Vagina (tissue), 2 donors: ENCODE results near the gene PROS1. TPM values are rescaled to one million over a fixed set of nuclear protein-coding genes. Genes with fewer than 3 reads are reported as not detected.
"Not testable (repeated sequence)": the region's sequence is repeated elsewhere in the genome, so short reads cannot be mapped to it uniquely, and the experiment has no call there.

Source experiments
- DNase-seq, 2 donors: peaks; one replicate each; pipeline ENCODE4 v3.0.0-alpha.2; 2017; ENCODE audit errors: extremely low spot score in 2 of 2
- H3K27ac ChIP-seq: fragments of 200-600 bp; sonication (generic); one replicate; pipeline ENCODE4 v1.5.1; 2019
- H3K27me3 ChIP-seq: fragments of 200-600 bp; sonication (generic); one replicate; pipeline ENCODE4 v1.5.1; 2019
- H3K36me3 ChIP-seq, 2 donors: fragments of 200-600 bp; sonication (generic); one replicate each; pipeline ENCODE4 v1.5.1; 2017 to 2019
- H3K4me1 ChIP-seq: fragments of 200-600 bp; sonication (generic); one replicate; pipeline ENCODE4 v1.5.1; 2019
- H3K4me3 ChIP-seq, 2 donors: fragments of 200-600 bp; sonication (generic); 1 replicate in 1 of 2; 2 replicates in 1 of 2; pipeline ENCODE4 v1.5.1; 2016 to 2019
- H3K9me3 ChIP-seq: fragments of 200-600 bp; sonication (generic); one replicate; pipeline ENCODE4 v1.5.1; 2019
- POLR2A ChIP-seq, 2 donors: fragments of 450-650 bp; IDR thresholded peaks; one replicate each; pipeline ENCODE4 v1.6.1; 2017; ENCODE audit warnings: antibody characterized with exemption in 2 of 2, mild to moderate bottlenecking in 2 of 2, moderate library complexity in 2 of 2
- POLR2AphosphoS5 ChIP-seq, 2 donors: sonication (generic); formaldehyde crosslinking; IDR thresholded peaks; one replicate each; pipeline ENCODE4 v1.9.0; 2017; ENCODE audit warnings: antibody characterized with exemption in 2 of 2, mild to moderate bottlenecking in 2 of 2, low read depth in 1 of 2; ENCODE audit not compliant: insufficient read depth in 1 of 2
- intact Hi-C: fragments of 100-400 bp; cut with DNase I; formaldehyde crosslinking; loops from one replicate; pipeline ENCODE4 v1.15.1; 2023
- total RNA-seq: library from RNA; depleted of rRNA; stranded (reverse); fragments of >200 nt; gene quantifications from one replicate; pipeline ENCODE4 v1.2.3, GENCODE V29; 2016
- TF ChIP-seq, protein P1 (sequence below), 3 experiments: fragments of 450-650 bp in 2 of 3; fragments of 200-600 bp in 1 of 3; sonication (generic) in 1 of 3; IDR thresholded peaks; one replicate each; pipeline ENCODE4 v1.5.1; 2017 to 2019; ENCODE audit warnings: antibody characterized with exemption in 3 of 3, mild to moderate bottlenecking in 2 of 3, moderate library complexity in 2 of 3

Gene PROS1
- total RNA-seq, 1 donor from 2014 or later, result 29.7 TPM

DNA sequence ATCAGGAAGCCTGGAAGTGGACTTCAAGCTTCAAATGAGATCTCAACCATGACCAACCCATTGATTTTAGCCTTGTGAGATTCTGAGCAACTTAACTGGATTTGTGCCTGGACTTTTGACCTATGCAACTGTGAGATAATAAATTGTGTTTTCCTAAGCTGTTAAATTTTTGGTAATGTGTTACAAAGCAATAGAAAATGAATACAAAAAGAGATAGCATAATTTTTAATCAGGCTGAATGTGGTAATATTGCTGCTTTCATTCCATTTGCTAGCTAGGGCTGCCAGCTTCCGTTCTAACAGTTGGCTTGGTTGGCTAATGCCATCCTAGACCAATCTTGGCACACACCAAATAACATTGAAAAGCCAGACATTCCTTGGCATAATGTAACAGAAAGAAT lies 12.2 kb downstream of the PROS1 start:
- intact Hi-C loops, result no loop called here
- Histone ChIP-seq H3K4me1 (no peaks in the 10 kb centered on the region), H3K9me3 (no peaks in the 10 kb centered on the region), H3K27me3 (no peaks in the 10 kb centered on the region), H3K36me3 (no peaks in the 10 kb centered on the region), H3K27ac (no peak overlapping the region), H3K4me3 (no peak overlapping the region)
- no peak for DNase-seq
- no peak for TF ChIP-seq POLR2AphosphoS5 (IDR thresholded peaks at IDR 0.05; ENCODE audit: insufficient read depth in 1 of 2, low read depth in 1 of 2)
- TF ChIP-seq, protein P1, sequence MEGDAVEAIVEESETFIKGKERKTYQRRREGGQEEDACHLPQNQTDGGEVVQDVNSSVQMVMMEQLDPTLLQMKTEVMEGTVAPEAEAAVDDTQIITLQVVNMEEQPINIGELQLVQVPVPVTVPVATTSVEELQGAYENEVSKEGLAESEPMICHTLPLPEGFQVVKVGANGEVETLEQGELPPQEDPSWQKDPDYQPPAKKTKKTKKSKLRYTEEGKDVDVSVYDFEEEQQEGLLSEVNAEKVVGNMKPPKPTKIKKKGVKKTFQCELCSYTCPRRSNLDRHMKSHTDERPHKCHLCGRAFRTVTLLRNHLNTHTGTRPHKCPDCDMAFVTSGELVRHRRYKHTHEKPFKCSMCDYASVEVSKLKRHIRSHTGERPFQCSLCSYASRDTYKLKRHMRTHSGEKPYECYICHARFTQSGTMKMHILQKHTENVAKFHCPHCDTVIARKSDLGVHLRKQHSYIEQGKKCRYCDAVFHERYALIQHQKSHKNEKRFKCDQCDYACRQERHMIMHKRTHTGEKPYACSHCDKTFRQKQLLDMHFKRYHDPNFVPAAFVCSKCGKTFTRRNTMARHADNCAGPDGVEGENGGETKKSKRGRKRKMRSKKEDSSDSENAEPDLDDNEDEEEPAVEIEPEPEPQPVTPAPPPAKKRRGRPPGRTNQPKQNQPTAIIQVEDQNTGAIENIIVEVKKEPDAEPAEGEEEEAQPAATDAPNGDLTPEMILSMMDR (IDR thresholded peaks at IDR 0.05), result no peak
- TF ChIP-seq POLR2A (IDR thresholded peaks at IDR 0.05), result no peak

DNA sequence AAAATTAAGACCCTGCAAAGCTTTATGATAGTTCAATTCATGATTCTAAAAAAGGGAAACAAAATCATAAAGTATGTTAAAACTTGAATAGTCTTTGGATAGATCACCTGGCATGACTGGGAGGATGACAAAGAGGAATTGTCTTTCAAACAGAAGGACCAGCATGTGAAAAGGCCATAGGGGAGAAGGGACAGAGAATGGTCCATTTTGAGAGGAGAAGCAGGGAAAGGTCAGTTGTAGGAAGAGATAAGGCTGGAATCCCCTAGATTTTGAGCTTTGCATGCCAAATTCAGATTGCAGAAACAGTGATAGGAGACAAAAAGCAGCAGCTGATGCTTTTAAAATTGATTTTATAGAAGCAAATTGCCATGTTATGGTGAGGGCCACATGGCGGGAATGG lies 12.7 kb downstream of the PROS1 start:
- H3K27me3 ChIP-seq, result no peaks in the 10 kb centered on the region
- intact Hi-C loops, result no loop called here
- no peak overlapping the region for H3K4me3 ChIP-seq
- H3K4me1 ChIP-seq, result no peaks in the 10 kb centered on the region
- H3K9me3 ChIP-seq, result no peaks in the 10 kb centered on the region
- no peak for DNase-seq
- H3K27ac ChIP-seq, result no peak overlapping the region
- no peak for TF ChIP-seq POLR2A (IDR thresholded peaks at IDR 0.05)
- no peak for TF ChIP-seq POLR2AphosphoS5 (IDR thresholded peaks at IDR 0.05; ENCODE audit: insufficient read depth in 1 of 2, low read depth in 1 of 2)
- TF ChIP-seq, protein P1 (IDR thresholded peaks at IDR 0.05), result no peak
- H3K36me3 ChIP-seq, result no peaks in the 10 kb centered on the region

DNA sequence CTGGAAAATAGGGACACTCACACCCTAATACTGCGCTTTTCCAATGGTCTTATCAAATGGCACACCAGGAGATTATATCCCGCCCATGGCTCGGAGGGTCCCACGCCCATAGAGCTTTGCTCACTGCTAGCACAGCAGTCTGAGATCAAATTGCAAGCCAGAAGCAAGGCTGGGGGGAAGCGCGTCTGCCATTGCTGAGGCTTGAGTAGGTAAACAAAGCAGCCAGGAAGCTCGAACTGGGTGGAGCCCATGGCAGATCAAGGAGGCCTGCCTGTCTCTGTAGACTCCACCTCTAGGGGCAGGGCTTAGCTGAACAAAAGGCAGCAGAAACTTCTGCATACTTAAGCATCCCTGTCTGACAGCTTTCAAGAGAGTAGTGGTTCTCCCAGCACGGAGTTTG lies 23.7 kb downstream of the PROS1 start:
- H3K27ac ChIP-seq, H3K4me1 ChIP-seq, H3K36me3 ChIP-seq, H3K4me3 ChIP-seq, H3K27me3 ChIP-seq, intact Hi-C loops, H3K9me3 ChIP-seq, DNase-seq: not testable (repeated sequence)

DNA sequence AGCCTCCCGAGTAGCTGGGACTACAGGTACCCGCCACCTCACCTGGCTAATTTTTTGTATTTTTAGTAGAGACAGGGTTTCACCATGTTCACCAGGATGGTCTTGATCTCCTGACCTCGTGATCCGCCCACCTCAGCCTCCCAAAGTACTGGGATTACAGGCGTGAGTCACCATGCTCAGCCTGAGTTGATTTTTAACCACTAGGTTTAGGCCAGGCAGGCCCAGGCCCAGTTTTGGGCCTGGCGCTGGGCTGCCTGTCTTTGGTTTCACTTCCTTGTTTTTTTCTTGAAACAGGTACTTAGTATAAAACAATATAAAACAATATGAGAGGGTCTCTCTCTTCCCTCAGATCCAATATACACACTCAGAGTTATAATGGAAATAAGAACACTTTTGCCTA lies 36.2 kb downstream of the PROS1 start:
- intact Hi-C loops, H3K36me3 ChIP-seq, H3K27me3 ChIP-seq, DNase-seq, H3K4me1 ChIP-seq, H3K27ac ChIP-seq, H3K4me3 ChIP-seq, H3K9me3 ChIP-seq: not testable (repeated sequence)

DNA sequence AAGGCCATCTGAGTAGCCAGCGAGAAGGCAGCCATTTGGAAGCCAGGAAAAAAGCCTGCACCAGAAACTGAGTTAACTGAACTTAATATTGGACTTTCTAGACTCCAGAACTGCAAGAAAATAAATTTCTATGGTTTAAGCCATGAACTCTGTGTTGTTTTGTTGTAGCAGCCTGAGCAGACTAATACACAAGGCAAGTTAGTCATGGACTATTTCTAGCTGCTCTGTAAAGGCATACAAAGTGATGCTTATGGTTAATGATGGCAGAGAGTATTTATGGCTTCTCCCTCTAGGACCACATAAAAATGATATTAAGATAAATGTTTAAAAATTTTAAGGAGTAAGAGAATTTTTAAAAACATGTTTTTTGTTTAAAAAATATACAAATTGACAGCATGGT lies 37.1 kb downstream of the PROS1 start:
- DNase-seq, result no peak
- H3K36me3 ChIP-seq, result no peaks in the 10 kb centered on the region
- no peaks in the 10 kb centered on the region for H3K27me3 ChIP-seq
- TF ChIP-seq POLR2A (IDR thresholded peaks at IDR 0.05) (no peak), POLR2AphosphoS5 (IDR thresholded peaks at IDR 0.05; ENCODE audit: insufficient read depth in 1 of 2, low read depth in 1 of 2) (no peak)
- TF ChIP-seq, protein P1 (IDR thresholded peaks at IDR 0.05), result no peak
- intact Hi-C loops, result no loop called here
- no peak overlapping the region for H3K4me3 ChIP-seq
- H3K27ac ChIP-seq, result no peak overlapping the region
- H3K9me3 ChIP-seq, result no peaks in the 10 kb centered on the region
- no peaks in the 10 kb centered on the region for H3K4me1 ChIP-seq

DNA sequence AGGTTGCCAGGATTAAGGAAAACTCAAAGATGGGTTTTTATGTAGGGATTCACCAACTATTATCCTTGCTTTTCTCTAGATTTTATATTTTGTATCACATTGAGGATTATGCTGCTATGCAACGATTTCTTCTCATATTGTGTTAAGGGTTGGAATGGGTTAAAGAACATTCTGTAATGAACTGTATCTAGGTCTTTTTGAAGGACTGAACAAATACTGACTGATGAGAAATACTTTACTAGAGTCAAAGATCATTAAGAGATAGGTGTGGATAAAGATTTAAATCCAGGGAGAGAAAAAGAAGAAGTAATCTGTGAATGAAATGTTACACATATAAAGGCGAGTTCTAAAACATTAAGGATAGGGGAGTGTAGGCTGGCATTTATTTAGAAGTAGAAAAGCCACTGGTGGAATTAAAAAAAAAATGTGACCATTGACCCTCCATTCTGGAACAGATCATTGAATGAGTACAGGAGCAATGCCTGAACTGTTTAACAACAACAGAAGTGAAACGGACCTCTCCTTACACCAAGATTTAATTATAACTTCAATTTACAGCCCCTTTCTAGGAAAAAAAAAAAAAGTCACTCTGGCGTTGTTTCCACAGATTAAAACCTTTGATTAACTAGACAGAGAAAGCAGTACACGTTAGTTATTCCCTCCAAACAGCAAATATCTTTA lies 39.2 kb downstream of the PROS1 start:
- no peak for DNase-seq
- no peaks in the 10 kb centered on the region for H3K9me3 ChIP-seq
- H3K27ac ChIP-seq, result no peak overlapping the region
- no peaks in the 10 kb centered on the region for H3K27me3 ChIP-seq
- H3K4me3 ChIP-seq, result no peak overlapping the region
- intact Hi-C loops, result no loop called here
- no peaks in the 10 kb centered on the region for H3K4me1 ChIP-seq
- H3K36me3 ChIP-seq, result no peaks in the 10 kb centered on the region
- TF ChIP-seq POLR2A (IDR thresholded peaks at IDR 0.05), result no peak
- TF ChIP-seq, protein P1 (IDR thresholded peaks at IDR 0.05), result no peak
- no peak for TF ChIP-seq POLR2AphosphoS5 (IDR thresholded peaks at IDR 0.05; ENCODE audit: insufficient read depth in 1 of 2, low read depth in 1 of 2)
